ENCODE results near the gene PKP4. TPM values are rescaled to one million over a fixed set of nuclear protein-coding genes. Genes with fewer than 3 reads are reported as not detected.

Gene PKP4
- total RNA-seq, 2 experiments from 2014 or later = 52.9 to 57.0 TPM

DNA sequence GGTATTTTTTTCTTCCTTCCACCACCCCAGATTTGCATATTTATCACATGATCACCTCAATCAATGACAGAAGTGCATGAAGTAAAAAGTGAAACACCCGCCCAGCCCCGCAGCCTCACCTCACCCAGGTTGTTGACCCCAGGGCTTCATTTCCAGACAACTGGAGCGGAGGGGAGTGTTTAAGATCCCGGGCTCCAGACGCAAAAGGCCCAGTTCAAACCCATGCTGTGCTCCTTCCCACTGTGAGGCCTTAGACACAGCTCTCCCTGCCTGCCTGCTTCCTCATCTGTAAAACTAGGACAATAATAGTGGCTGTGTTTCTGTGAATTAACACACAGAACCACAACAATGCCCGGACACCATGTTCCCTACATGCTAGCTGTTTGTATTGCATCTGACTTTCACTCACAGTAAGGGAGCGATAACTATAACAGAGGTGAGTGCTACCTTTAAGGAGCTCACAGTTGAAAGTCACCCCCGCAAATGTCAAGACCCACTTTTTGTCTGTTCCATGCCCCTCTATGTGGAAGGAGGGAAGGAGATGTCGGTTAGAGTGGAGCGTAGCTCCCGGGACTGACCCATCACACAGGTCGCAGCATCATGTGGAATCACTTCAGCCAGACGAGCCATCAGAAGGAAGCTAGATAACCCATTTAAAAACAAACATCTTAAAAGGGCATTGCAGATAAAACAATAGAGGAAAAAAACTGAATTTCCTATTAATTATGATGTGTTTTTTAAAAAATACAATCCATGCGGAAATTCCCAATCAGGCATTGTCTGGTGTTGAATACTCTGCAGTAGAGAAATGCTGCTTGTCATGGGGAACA is 260.8 kb downstream of the PKP4 start:
- Mint-ChIP-seq H3K27ac (no peak overlapping the region), H3K27me3 (ENCODE audit: low read depth) (peaks cover 10% of the 10 kb centered on the region), H3K4me1 (ENCODE audit: low read depth) (no peaks in the 10 kb centered on the region), H3K36me3 (ENCODE audit: low read depth) (no peaks in the 10 kb centered on the region), H3K9me3 (peaks cover 8% of the 10 kb centered on the region), H3K4me3 (no peak overlapping the region)
- intact Hi-C loops (cut with micrococcal nuclease) = no loop called here
- CTCF ChIA-PET = interaction anchor here (0.6 to 1.3 kb wide), 3 partner anchors 9 to 279 kb away, joined by 3 to 6 read pairs (median 4); no protein-coding TSS in a partner anchor
- no peak for DNase-seq

DNA sequence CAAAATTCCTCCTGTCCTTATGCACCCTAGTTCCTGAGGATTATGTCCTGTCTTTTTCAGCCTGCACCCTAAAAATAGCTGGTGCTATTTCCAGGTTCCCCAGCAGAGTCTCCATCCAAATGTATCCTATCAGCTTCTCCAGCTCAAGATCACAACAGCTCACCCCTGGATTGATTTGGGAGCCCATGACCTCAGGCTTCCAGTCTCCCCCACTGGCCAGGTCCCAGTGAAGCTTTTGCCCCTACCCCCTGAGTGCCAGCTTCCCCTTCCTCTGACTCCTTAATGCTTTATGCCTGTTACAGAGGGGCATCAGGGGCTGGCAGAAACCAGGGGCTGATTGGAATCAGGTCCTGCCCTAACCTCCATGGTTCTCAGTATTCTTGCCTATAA is 261.4 kb downstream of the PKP4 start:
- CTCF ChIA-PET = interaction anchor here (1.2 to 1.3 kb wide), 2 partner anchors 10 to 27 kb away, joined by 3 to 6 read pairs; no protein-coding TSS in a partner anchor
- Mint-ChIP-seq H3K27me3 (ENCODE audit: low read depth) (peaks cover 10% of the 10 kb centered on the region), H3K27ac (no peak overlapping the region), H3K4me1 (ENCODE audit: low read depth) (no peaks in the 10 kb centered on the region), H3K4me3 (no peak overlapping the region), H3K9me3 (peaks cover 7% of the 10 kb centered on the region), H3K36me3 (ENCODE audit: low read depth) (no peaks in the 10 kb centered on the region)
- intact Hi-C loops (cut with micrococcal nuclease) = no loop called here
- DNase-seq = no peak

DNA sequence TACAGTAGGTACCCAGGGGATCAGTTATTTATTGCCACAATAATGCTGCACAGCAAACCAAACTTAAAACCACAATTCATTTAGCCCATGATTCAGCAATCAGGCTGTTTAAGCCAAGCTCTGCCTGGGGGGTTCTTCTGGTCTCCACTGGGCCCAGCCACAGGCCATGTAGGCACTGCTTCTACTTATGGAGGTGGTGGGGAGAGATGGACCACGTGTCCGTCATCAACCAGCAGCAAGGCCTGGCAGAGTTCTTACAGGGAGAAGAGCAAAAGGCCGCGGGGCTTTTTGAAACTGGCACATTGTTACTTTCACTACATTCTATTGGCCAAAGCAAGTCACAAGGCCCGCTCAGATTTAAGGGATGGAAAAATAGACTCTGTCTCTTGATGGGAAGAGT is 262.1 kb downstream of the PKP4 start:
- no peak overlapping the region for H3K4me3 Mint-ChIP-seq
- H3K4me1 Mint-ChIP-seq (ENCODE audit: low read depth) = no peaks in the 10 kb centered on the region
- DNase-seq = no peak
- CTCF ChIA-PET = interaction anchor here (1.2 to 1.3 kb wide), 2 partner anchors 10 to 26 kb away, joined by 3 to 6 read pairs; no protein-coding TSS in a partner anchor
- no peak overlapping the region for H3K27ac Mint-ChIP-seq
- H3K27me3 Mint-ChIP-seq (ENCODE audit: low read depth) = peaks cover 10% of the 10 kb centered on the region
- H3K9me3 Mint-ChIP-seq = peaks cover under 1% of the 10 kb centered on the region
- intact Hi-C loops (cut with micrococcal nuclease) = no loop called here
- no peaks in the 10 kb centered on the region for H3K36me3 Mint-ChIP-seq (ENCODE audit: low read depth)

DNA sequence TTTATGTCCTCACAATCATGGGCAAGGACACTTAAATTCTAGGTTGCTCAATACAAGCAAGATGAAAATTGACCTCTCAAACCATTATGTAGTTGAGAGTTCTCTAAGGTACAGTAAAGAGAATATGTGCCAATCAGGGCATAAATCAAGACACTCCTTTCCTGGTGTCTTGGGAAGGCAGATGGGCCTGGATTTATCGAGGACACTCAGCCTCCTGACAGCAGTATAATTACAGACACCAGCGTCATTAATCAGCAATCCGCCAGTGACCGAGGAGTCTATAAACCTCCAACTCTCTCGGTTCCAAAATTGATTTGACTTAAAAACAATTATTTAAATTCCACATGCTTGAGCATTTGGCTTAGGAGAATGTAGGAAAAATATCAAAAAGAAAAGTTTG is 262.7 kb downstream of the PKP4 start:
- no peak for DNase-seq
- H3K27ac Mint-ChIP-seq = no peak overlapping the region
- no peaks in the 10 kb centered on the region for H3K4me1 Mint-ChIP-seq (ENCODE audit: low read depth)
- intact Hi-C loops (cut with micrococcal nuclease) = no loop called here
- CTCF ChIA-PET = interaction anchor here (0.6 kb wide), 1 partner anchor 35 kb away, joined by 3 read pairs; no protein-coding TSS in a partner anchor
- no peaks in the 10 kb centered on the region for H3K9me3 Mint-ChIP-seq
- H3K27me3 Mint-ChIP-seq (ENCODE audit: low read depth) = peaks cover 10% of the 10 kb centered on the region
- no peak overlapping the region for H3K4me3 Mint-ChIP-seq
- no peaks in the 10 kb centered on the region for H3K36me3 Mint-ChIP-seq (ENCODE audit: low read depth)

DNA sequence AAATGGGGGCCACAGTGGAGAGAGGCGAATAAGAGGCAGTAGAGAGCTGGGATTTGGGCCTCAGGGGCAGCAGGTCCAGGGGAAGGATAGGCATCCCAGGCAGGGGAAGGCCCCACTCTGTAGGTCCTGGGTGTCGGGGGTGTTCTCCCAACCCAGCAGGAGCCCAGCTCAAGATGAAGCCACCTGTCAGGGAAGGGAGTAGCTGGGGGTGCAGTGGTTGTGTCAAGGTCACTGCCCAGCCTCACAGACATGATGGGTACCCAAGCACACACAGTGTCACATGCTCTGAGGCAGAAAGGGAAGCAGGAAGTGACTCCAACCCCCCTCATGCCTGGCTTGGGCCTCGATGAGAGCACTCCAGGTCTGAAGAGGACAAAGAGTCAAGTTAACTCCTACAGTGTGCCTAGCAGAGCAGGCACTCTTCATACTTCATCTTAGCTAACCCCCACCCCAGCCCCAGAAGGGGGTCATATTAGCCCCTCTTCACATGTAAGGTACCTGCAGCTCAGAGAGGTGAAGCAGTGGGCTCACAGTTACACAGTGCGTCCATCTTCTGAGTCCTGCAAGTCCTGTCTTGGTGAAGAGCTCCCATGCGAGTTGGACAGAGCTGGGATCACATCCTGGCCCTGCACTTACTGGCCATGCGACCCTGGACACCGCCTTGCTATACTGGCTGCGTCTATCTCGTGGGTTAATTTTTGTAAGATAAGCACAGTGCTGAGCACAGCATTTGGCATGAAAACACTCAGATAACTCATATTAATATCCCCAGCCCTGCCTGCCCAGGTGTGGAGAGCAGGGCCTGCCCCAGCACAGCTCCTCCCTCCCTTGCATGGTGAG is 265.7 kb downstream of the PKP4 start:
- Mint-ChIP-seq H3K27ac (no peak overlapping the region), H3K4me1 (ENCODE audit: low read depth) (no peaks in the 10 kb centered on the region), H3K9me3 (no peaks in the 10 kb centered on the region), H3K27me3 (ENCODE audit: low read depth) (no peaks in the 10 kb centered on the region), H3K4me3 (no peak overlapping the region), H3K36me3 (ENCODE audit: low read depth) (no peaks in the 10 kb centered on the region)
- intact Hi-C loops (cut with micrococcal nuclease) = no loop called here
- no peak for DNase-seq
- CTCF ChIA-PET = interaction anchor here (0.6 to 1.1 kb wide), 4 partner anchors 22 to 926 kb away, joined by 3 read pairs; no protein-coding TSS in a partner anchor

DNA sequence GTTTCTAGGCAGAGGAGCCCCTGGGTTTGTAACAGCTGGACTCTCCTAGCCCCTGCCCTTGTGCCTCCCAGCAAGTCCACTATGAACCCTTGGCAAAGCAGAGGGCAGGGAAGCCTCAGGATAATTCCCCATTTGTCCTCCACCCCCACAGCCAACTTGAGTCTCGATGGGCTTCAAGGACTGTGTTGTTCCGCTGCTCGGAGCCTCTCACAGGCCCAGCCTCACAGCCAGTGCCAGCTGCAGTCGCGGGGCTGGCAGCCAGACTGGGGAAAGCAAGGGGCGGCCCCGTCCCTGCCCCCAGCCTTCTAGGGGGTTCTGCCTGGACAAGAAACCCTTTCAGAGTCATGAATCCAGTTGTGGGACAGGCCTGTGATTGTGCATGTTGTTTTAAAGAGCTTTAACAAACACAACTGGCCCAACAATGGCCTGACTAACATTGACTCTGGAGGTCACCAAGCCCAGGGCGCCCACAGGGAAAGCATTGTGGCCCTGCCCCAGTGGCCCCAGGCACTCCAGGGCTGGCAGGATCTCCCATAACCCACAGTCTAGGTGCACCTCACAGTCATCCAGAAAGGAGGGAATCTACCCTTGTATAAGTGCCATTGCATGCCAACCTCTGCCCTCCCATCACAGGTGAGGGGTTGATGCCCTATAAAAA is 266.6 kb downstream of the PKP4 start:
- Mint-ChIP-seq H3K36me3 (ENCODE audit: low read depth) (no peaks in the 10 kb centered on the region), H3K27ac (no peak overlapping the region), H3K9me3 (no peaks in the 10 kb centered on the region), H3K4me1 (ENCODE audit: low read depth) (no peaks in the 10 kb centered on the region), H3K4me3 (no peak overlapping the region), H3K27me3 (ENCODE audit: low read depth) (no peaks in the 10 kb centered on the region)
- intact Hi-C loops (cut with micrococcal nuclease) = no loop called here
- no peak for DNase-seq
- CTCF ChIA-PET = interaction anchor here (0.6 to 1.1 kb wide), 3 partner anchors 21 to 927 kb away, joined by 3 read pairs; no protein-coding TSS in a partner anchor

DNA sequence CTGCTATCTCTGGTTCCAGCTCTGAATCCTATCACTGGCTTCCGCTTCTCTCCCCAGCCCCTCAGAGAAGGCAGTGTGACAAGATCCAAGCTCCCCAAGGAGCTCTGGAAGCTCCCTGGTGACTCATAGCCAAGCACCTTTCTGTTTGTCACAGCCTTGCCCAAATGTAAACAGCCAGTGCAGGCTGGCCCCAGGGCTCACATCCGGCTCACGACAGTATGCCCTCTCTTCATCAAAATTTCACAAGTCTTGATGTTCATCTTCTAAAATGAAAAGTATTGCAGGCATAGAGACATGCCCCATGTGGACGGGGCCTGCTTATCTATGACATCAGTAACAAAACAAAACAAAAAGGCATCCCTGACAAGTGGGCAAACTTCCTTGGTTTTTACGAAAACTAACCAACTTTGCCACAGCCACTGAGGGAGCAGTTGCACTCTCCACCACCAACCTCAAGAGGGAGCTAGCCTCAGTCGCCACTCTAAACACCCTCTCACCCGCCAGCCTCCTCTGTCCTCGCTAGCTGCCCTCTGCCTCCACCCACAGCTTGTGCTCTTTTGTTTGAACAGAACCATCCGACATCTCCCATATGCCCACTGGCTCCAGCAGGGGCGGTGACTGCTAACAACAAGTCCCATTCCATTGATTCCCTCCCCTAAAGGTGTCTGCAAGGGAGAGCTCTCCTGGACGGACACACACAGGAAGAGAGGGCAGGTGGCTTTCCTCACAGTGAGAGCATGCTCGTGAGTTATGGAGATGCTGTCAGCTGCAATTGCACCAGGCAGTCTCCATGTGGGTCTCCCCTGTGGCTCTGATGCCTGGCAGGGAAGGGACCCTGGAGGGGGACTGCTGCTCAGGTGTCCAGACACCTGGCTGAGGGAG is 267.4 kb downstream of the PKP4 start:
- intact Hi-C loops (cut with micrococcal nuclease) = no loop called here
- no peaks in the 10 kb centered on the region for H3K9me3 Mint-ChIP-seq
- H3K36me3 Mint-ChIP-seq (ENCODE audit: low read depth) = no peaks in the 10 kb centered on the region
- CTCF ChIA-PET = no interaction called here
- H3K27ac Mint-ChIP-seq = no peak overlapping the region
- no peaks in the 10 kb centered on the region for H3K4me1 Mint-ChIP-seq (ENCODE audit: low read depth)
- no peaks in the 10 kb centered on the region for H3K27me3 Mint-ChIP-seq (ENCODE audit: low read depth)
- H3K4me3 Mint-ChIP-seq = no peak overlapping the region
- no peak for DNase-seq

DNA sequence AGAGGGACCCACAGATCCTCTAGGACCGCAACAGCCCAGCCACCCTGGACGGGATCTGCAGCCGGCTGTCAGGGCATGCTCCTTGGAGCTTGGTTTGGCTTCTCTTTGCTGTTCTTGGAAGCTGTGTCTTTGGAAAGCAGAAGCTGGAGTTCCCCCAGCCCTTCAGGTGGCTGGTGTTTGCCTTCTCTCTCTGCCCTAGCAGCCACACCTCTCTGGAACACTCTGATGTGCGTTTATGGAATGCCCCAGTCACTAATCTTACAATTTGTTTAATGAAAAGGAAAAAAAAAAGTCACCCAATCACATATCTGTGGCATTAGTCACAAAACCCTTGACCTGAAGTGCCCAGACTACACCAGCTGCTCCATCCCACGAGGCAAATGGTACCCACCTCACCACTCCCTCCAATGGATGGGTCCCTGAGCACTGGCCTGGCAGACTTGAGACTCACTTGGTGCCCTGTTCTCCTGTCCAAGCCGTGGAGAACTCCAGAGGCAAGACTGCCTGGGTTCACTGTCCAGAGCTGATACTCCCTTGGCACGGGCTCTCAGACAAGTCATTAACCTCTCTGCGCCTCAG is 268.1 kb downstream of the PKP4 start:
- Mint-ChIP-seq H3K4me1 (ENCODE audit: low read depth) (no peaks in the 10 kb centered on the region), H3K9me3 (no peaks in the 10 kb centered on the region), H3K4me3 (no peak overlapping the region), H3K27me3 (ENCODE audit: low read depth) (no peaks in the 10 kb centered on the region), H3K36me3 (ENCODE audit: low read depth) (no peaks in the 10 kb centered on the region), H3K27ac (no peak overlapping the region)
- CTCF ChIA-PET = interaction anchor here (0.6 kb wide), 1 partner anchor 394 kb away, joined by 3 read pairs; no protein-coding TSS in a partner anchor
- intact Hi-C loops (cut with micrococcal nuclease) = no loop called here
- no peak for DNase-seq

DNA sequence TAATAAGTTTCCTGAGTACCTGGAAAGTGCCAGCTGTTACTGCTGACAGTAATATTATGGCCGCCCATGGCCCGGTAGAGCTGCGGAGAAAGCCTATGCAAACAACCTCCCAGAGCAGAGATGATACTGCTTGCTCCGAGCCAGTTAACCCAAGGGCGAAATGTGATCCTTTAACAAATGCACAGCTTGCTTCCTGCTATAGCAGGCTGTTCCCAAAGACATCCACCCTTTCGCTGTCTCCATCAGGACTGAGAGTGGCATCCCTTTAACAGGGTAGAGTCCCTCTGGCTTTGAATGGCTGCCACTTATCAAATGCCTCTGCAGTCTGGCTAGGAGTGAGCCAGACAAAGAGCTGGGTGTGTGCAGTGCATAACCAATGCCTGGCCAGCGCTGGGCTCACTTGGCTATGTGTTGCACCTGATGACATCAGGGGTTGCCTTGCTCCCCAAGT is 268.7 kb downstream of the PKP4 start:
- intact Hi-C loops (cut with micrococcal nuclease) = no loop called here
- CTCF ChIA-PET = no interaction called here

DNA sequence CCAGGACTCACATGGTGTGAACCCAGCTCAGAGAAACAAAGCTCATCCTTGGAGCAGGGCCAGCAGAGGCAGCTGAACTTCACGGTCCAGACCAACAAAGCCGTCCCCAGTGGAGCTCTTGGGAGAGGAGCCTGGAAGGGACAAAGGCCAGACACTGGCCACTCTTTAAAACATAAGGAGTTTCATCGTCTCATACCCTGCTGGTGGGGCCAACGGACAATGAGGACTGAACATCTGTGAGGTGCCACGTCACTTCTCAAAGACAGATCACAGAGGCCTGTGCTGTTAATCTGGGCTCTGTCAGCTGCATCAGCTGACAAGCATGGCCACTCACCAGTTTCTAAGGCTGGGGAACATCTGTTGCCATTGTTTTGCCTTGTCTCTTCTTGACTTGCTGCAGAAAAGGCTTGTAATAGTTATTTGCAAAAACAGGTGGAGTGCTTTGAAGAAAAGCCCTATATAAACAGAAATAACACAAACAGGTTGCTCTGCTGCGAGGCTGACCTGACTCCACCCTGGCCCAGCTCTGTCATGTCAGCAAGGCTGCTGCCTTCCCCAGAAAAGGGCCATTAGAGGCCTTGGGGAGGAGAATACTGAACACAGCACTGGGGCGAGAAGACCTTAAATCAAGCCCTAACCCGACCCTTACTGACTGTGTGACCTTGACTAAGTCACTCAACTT is 270.3 kb downstream of the PKP4 start:
- H3K27me3 Mint-ChIP-seq (ENCODE audit: low read depth) = no peaks in the 10 kb centered on the region
- no peaks in the 10 kb centered on the region for H3K36me3 Mint-ChIP-seq (ENCODE audit: low read depth)
- CTCF ChIA-PET = interaction anchor here (1.0 kb wide), 1 partner anchor 27 kb away, joined by 4 read pairs; no protein-coding TSS in a partner anchor
- DNase-seq = no peak
- H3K4me1 Mint-ChIP-seq (ENCODE audit: low read depth) = no peaks in the 10 kb centered on the region
- no peak overlapping the region for H3K4me3 Mint-ChIP-seq
- H3K27ac Mint-ChIP-seq = no peak overlapping the region
- no peaks in the 10 kb centered on the region for H3K9me3 Mint-ChIP-seq
- intact Hi-C loops (cut with micrococcal nuclease) = no loop called here

More for the DNA sequence above, 268.7 kb downstream of the PKP4 start:
- no peaks in the 10 kb centered on the region for H3K27me3 Mint-ChIP-seq (ENCODE audit: low read depth)
- no peaks in the 10 kb centered on the region for H3K9me3 Mint-ChIP-seq
- no peaks in the 10 kb centered on the region for H3K36me3 Mint-ChIP-seq (ENCODE audit: low read depth)
- DNase-seq = no peak
- no peaks in the 10 kb centered on the region for H3K4me1 Mint-ChIP-seq (ENCODE audit: low read depth)
- H3K4me3 Mint-ChIP-seq = no peak overlapping the region
- no peak overlapping the region for H3K27ac Mint-ChIP-seq

DNA sequence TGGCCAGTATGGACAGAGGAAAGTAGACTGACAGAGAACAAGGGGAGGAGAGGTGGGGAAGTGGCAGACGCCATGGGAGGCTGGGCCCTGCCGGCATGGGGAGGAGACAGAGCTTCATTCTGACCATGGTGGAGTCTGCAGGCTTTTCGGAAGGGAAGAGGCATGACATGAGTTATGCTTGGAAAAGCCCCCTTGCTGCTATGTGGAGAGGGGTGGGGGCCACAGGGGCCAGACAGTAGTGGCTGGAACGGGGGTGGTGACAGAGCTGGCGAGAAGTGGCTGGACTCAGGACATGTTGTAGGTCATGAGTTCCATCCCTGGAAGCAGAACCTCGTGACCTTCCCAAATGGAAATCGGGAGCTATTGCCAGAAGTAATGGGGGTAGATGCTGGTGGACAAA is 271.7 kb downstream of the PKP4 start:
- Mint-ChIP-seq H3K36me3 (ENCODE audit: low read depth) (no peaks in the 10 kb centered on the region), H3K9me3 (no peaks in the 10 kb centered on the region), H3K27ac (no peak overlapping the region), H3K4me3 (no peak overlapping the region), H3K27me3 (ENCODE audit: low read depth) (peaks cover 2% of the 10 kb centered on the region), H3K4me1 (ENCODE audit: low read depth) (no peaks in the 10 kb centered on the region)
- intact Hi-C loops (cut with micrococcal nuclease) = no loop called here
- no peak for DNase-seq
- CTCF ChIA-PET = no interaction called here
